GM21390 (cell line): ENCODE measurements around the gene CRADD.
"Not testable (repeated sequence)": the region's sequence is repeated elsewhere in the genome, so short reads cannot be mapped to it uniquely, and the experiment has no call there.

Source experiments
- ATAC-seq: cut with Tn5 transposase; IDR thresholded peaks from one replicate; pipeline ENCODE4 v1.9.1; 2021; ENCODE audit not compliant: unreplicated experiment

The CRADD gene

DNA sequence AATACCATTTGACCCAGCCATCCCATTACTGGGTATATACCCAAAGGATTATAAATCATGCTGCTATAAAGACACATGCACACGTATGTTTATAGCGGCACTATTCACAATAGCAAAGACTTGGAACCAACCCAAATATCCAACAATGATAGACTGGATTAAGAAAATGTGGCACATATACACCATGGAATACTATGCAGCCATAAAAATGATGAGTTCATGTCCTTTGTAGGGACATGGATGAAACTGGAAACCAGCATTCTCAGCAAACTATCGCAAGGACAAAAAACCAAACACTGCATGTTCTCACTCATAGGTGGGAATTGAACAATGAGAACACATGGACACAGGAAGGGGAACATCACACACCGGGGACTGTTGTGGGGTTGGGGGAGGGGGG lies 104.8 kb downstream of the CRADD start:
- not testable (repeated sequence) for ATAC-seq

- no peak for ATAC-seq
Observed at GRCh38 chr12:93782853-93783252, 105.7 kb downstream of the CRADD start.

DNA sequence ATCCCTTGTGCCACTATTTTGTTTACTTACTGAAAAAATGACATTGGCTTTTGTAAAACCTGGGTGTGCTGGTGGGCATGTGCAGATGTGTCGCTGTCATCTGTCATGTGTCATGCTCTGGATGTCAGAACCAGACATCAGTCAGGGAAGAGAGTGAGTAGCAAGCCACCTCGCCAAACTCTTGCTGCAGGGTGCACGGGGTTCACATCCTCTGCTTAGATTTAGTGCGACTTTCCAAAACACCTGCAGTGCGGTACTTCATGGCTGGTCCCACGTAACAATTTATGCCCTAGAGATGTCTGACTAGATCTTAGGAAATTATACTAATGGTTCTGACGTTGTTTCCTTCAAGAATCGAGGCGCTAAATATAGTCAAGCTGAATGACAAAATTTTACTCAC lies 106.7 kb downstream of the CRADD start:
- ATAC-seq, result no peak

- no peak for ATAC-seq
Observed at GRCh38 chr12:93784339-93785086, 107.3 kb downstream of the CRADD start.

DNA sequence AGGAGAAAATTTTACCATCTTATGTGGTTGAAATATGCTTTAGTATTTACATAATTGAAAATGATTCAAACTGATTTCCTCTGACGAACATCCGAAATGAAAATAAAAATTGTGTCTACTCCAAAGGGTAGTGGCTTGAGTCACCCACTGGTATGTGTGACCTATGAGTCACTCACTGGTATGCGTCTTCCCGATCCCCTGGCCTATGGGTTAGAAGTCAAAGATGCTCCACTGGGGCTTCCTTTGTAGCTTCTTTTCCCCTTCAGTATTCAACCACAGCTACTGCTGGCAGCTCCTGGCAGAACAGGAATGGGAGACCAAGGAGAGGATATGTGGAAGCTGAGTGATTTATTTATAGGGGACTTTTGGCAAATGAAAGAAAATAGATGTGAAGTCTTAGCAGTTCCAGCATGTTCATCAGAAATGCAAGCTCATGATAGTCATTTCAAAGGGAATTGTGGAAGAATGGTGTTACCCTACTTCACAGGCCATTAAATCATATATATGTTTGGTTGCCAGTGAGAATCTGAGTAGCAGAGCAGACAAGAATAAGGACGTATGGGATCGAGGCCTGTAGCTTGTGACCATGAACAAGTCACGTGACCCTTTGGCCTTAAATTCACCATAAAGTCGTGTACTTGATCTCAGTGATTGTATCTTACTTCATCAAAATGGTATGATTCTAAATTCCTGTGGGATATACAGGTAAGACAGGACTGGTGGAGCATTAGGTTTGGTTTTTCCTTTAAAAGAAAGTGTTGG lies 108.3 kb downstream of the CRADD start:
- ATAC-seq, result no peak

GRCh38 chr12:93786656-93787397 lies 109.7 kb downstream of the CRADD start:
- no peak for ATAC-seq

DNA sequence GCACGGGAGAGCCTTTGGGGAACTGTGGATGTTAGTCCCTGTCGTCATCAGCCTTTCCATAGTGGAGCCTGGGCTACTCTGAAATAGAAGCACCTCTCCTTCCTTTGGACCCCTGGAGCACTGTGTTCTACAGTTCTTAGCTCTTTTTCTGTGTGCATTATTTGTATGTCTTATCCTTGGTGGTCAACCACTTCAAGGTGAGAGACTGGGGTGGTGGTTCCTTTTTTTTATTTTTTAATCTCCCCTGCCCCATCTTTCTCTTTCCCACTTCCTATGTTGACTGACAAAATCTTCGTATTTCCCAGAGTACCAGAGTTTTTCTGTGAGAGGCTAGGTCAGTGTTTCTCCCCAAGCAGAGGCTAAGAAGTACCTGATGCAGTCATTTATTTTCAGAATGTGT lies 111.7 kb downstream of the CRADD start:
- ATAC-seq, result no peak

GRCh38 chr12:93789767-93790166 lies 112.6 kb downstream of the CRADD start:
- ATAC-seq, result no peak

GRCh38 chr12:93790472-93791152 lies 113.4 kb downstream of the CRADD start:
- no peak for ATAC-seq

DNA sequence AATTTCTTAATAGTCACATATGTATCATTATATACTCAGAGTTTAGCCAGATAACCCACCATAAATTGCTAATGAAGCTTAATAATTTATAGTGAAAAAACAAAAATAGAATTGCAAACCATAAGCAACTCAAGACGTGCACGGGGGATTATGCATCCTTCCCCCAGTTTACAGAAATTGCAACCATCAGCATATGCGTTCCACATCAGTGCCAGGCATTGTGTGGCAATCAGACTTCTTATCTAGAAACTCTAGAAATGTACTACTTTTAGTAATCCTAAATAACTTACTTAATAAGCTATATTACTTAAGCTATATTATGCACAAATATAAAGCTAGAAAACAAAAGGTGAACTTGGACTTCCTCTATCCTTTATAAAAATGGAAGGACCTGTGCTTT lies 115.8 kb downstream of the CRADD start:
- no peak for ATAC-seq

DNA sequence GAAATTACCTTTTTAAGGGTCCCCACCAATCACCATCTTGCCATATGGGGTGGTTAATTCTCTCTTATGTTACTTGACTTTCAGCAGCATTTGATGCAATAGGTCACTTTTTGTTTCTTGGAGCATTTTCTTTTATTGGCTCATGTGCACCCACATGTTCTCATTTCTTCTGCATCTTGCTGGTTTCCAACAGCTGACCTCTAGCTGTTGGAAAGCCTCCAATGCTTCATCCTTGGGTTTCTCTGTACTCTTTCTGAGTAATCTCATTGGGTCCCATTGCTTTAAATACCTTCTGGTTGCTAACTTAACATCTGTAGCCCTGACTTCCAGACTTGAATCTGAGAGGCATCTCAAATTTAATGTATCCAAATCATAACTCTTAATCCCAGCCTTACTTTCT lies 116.8 kb downstream of the CRADD start:
- no peak for ATAC-seq

DNA sequence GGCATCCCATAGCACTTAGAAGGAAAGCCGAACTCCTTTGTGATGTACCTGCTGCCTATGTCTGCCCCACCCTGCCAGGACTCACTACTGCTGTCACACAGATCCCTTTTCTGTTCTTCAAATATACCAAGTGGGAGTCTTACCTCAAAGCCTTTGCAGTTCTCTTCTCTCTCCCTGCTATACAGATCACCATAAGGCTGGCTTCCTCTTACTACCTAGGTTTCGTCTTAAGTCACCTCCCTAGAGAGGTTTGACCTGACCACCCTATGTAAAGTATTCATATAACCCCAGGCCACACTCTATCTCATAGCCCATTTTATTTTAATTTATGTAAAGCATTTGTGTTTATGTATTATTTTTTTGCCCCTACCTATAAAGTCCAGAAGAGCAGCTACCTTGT lies 117.6 kb downstream of the CRADD start:
- no peak for ATAC-seq

- ATAC-seq, result no peak
Observed at GRCh38 chr12:93795352-93795751, 118.2 kb downstream of the CRADD start.

- ATAC-seq, result no peak
Observed at GRCh38 chr12:93796729-93797128, 119.6 kb downstream of the CRADD start.

- ATAC-seq, result no peak
Observed at GRCh38 chr12:93798279-93799151, 121.3 kb downstream of the CRADD start.

DNA sequence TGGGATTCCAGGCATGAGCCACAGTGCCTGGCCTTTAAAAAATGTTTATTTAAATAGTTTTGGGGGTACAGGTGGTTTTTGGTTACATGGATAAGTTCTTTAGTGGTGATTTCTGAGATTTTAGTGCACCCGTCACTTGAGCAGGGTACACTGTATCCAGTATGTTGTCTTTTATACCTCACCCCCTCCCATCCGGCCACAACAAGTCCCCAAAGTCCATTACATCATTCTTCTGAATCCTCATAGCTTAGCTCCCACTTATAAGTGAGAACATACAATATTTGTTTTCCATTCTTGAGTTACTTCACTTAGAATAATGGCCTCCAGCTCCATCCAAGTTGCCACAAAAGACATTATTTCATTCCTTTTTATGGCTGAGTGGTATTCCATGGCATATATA lies 124.5 kb downstream of the CRADD start:
- ATAC-seq, result not testable (repeated sequence)

GRCh38 chr12:93802293-93802692 lies 125.1 kb downstream of the CRADD start:
- no peak for ATAC-seq

- ATAC-seq, result no peak
Observed at GRCh38 chr12:93802698-93803423, 125.7 kb downstream of the CRADD start.

DNA sequence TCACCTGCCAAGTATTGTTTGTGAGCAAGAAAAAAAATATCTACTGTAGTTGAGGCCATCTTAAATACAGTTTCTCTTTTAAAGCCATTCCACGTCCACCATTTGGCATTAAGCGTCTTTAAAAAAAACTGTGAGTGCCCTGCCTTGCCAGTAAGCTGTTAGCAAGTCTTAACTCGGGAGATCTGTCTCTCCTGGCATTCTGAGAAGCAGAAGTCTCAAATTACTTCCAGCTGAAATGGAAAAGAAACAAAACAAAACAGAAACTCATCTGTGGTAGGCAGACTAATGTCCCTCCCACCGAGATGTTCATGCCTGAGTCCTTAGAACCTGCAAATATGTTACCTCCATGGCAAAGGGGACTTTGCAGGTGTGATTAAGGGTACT lies 126.2 kb downstream of the CRADD start:
- no peak for ATAC-seq
